Epithelial cell of proximal tubule (primary cell): ENCODE results near the gene MVK. TPM values are rescaled to one million over a fixed set of nuclear protein-coding genes. Genes with fewer than 3 reads are reported as not detected.

Experiments
- DNase-seq: peaks from one replicate; pipeline ENCODE4 v3.0.0-alpha.2; 2011; ENCODE audit warnings: low read depth
- H3K4me3 ChIP-seq: 2 replicates; pipeline ENCODE4 v1.5.1; 2011; ENCODE audit warnings: low read depth, mild to moderate bottlenecking, low read length
- total RNA-seq: library from RNA; depleted of rRNA; stranded (reverse); fragments of >200 nt; gene quantifications from 2 replicates; pipeline ENCODE4 v1.2.3, GENCODE V29; 2015
- TF ChIP-seq, protein P1 (sequence below): conservative IDR thresholded peaks from 2 replicates; pipeline ENCODE4 v1.5.1; 2012; ENCODE audit warnings: low read depth, mild to moderate bottlenecking, low read length

Gene MVK
- total RNA-seq, 1 donor from 2014 or later, result 28.5 TPM

DNA sequence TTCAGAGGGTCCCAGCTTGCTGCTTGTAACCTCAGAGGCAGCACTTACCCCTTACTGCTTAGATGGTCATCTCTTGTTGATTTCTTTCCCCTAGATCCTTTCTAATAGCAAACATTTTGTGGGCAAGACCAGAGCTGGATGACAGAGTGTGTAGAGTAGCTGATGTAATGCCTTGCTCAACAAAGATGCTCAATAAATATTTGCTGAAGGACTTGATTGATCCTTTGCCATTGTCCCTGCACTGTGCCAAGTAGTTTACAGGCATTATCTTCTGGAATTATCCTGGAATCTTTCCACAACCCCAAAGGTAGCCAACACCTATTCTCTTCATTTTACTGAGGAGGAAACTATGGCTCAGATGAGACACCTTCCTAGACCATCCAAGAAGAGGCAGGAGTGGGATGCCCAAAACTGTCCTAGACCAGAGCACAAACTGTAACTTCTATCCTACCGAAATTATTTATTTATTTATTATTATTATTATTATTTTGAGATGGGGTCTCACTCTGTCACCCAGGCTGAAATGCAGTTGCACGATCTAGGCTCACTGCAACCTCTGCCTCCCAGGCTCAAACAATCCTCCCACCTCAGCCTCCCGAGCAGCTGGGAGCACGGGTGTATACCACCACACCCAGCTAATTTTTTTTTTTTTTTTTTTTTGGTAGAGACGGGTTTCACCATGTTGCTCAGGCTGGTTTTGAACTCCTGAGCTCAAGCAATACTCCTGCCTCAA, 1.7 kb upstream of the MVK start:
- peak overlapping the region; percentile 78 for H3K4me3 ChIP-seq
- no peak for DNase-seq
- TF ChIP-seq, protein P1, sequence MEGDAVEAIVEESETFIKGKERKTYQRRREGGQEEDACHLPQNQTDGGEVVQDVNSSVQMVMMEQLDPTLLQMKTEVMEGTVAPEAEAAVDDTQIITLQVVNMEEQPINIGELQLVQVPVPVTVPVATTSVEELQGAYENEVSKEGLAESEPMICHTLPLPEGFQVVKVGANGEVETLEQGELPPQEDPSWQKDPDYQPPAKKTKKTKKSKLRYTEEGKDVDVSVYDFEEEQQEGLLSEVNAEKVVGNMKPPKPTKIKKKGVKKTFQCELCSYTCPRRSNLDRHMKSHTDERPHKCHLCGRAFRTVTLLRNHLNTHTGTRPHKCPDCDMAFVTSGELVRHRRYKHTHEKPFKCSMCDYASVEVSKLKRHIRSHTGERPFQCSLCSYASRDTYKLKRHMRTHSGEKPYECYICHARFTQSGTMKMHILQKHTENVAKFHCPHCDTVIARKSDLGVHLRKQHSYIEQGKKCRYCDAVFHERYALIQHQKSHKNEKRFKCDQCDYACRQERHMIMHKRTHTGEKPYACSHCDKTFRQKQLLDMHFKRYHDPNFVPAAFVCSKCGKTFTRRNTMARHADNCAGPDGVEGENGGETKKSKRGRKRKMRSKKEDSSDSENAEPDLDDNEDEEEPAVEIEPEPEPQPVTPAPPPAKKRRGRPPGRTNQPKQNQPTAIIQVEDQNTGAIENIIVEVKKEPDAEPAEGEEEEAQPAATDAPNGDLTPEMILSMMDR, result no peak

DNA sequence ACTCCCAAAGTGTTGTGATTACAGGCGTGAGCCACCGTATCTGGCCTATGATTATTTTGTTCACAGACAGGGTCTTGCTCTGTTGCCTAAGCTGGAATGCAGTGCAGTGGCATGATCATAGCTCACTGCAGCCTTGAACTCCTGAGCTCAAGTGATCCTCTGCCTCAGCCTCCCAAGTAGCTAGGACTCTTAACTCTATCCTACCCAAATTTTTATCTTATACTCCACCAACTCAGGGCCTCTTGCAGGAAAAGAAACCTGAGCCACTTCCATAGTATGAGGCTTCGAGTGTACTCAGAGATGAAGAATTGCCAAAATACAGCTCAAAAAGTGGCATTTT, 1.1 kb upstream of the MVK start:
- DNase-seq, result no peak
- TF ChIP-seq, protein P1, result no peak
- peak overlapping the region; percentile 78 for H3K4me3 ChIP-seq

DNA sequence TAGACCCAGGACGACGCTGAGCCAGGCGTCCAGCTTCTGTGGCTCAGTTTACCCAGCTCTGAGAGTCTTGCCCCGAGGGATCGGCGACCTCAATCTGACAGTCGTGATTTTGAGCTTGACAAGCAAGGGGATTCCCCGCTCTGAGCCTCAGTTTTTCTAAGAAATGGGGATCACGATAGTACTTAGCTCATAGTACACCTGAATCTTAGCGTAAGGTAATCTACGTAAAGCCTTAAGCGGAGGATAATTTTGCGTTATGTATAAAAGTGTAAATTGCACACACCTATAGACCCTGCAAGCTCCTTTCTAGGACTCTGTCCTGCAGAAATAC, 285 bp downstream of the MVK start:
- no peak for DNase-seq
- H3K4me3 ChIP-seq, result peak overlapping the region; percentile 88
- TF ChIP-seq, protein P1, result no peak

DNA sequence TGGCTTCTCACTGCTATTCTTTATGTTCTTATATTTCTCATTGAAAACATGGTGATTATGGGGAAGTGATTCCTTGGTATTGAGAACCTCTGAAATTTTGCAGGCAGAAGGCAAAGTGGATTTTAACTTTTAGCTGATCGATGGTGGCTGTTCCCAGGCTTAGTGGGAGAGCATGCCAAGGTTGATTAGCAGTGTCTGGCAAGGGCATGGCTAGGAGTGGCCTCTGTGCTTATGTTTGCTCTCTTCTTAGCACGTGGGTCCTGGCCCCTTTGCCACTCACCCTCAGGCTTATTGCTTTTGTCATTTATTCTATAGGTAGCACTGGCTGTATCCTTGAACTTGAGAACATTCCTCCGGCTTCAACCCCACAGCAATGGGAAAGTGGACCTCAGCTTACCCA, 2.1 kb downstream of the MVK start:
- H3K4me3 ChIP-seq, result no peak overlapping the region
- no peak for DNase-seq
- TF ChIP-seq, protein P1, result no peak

DNA sequence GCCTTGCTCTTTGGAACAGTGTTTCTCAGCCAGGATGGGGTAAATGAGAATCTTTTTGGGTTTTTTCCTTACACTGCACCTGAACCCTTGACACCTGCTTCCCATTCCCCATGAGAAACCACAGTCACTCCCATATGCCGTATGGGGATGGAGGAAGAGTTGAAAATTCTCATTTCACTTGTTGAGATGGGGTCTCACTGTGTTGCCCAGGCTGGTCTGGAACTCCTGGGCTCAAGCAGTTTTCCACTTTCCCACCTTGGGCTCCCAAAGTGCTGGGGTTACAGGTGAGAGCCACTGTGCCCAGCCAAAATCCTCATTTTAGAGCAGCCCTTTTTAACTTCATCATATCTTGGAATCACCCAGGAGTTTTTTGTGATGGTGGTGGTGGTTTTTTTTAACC, 3.7 kb downstream of the MVK start:
- no peak overlapping the region for H3K4me3 ChIP-seq
- TF ChIP-seq, protein P1, result no peak
- DNase-seq, result no peak

DNA sequence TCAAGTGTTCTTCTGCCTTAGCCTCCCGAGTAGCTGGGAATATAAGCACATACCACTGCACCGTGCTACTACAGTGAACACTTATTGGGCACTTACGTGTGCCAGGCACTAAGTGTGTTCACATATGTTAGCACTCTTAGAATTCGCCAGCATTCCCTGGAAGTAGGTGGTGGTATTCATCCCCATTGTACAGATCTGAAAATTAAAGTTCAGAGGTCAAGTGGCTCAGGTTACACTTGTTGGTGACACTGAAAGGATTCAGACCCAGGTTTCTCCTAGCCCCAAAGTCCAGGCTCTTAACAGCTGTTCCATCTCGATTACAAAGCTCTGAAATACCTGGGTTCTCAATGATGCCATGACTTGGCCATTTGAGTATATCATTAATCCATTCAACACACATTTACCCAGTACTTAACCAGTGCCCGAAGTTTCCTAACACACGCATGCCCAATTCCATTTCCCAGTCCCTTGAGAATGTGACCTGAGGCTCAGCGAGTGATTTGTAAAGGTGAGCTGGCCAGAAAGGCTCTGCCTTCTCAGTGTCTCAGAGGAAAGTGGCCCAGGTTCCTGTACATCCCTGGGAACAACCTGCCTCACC, 4.8 kb downstream of the MVK start:
- no peak overlapping the region for H3K4me3 ChIP-seq
- TF ChIP-seq, protein P1, result no peak
- DNase-seq, result peak; percentile 84

DNA sequence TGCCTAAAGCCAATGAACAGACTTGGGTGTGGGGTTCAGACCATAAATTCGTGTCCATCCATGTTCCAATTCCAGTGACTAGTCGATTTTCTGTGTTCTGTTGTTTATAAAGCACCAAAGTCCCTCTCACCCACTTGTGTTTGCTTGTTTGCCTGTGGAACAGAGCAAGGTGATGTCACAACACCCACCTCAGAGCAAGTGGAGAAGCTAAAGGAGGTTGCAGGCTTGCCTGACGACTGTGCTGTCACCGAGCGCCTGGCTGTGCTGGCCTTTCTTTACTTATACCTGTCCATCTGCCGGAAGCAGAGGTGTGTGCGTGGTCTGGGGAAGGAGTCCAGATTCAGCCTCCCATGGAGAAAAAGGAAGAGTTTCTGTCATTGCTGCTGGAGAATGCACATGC, 6.0 kb downstream of the MVK start:
- TF ChIP-seq, protein P1, result no peak
- DNase-seq, result no peak
- H3K4me3 ChIP-seq, result no peak overlapping the region
